ENCODE results near the gene C5AR1.

C5AR1 gene

GRCh38 chr19:47305309-47305751, 4.3 kb upstream of the C5AR1 start:
- H3K4me1 ChIP-seq (ENCODE audit: control insufficient read depth, insufficient read depth, low read length) = no peaks in the 10 kb centered on the region
- H3K9ac ChIP-seq (ENCODE audit: low read length) = no peak overlapping the region
- H3K36me3 ChIP-seq (ENCODE audit: control insufficient read depth, insufficient read depth, low read length) = no peaks in the 10 kb centered on the region
- H3K27me3 ChIP-seq (ENCODE audit: control insufficient read depth, insufficient read depth, low read length) = no peaks in the 10 kb centered on the region
- H3K4me3 ChIP-seq (ENCODE audit: low read length) = no peak overlapping the region
- H3K27ac ChIP-seq (ENCODE audit: low read depth, low read length) = no peak overlapping the region

- Histone ChIP-seq H3K4me3 (ENCODE audit: low read length) (no peak overlapping the region), H3K9ac (ENCODE audit: low read length) (no peak overlapping the region), H3K27ac (ENCODE audit: low read depth, low read length) (no peak overlapping the region), H3K36me3 (ENCODE audit: control insufficient read depth, insufficient read depth, low read length) (no peaks in the 10 kb centered on the region), H3K4me1 (ENCODE audit: control insufficient read depth, insufficient read depth, low read length) (no peaks in the 10 kb centered on the region), H3K27me3 (ENCODE audit: control insufficient read depth, insufficient read depth, low read length) (no peaks in the 10 kb centered on the region)
Observed at GRCh38 chr19:47306303-47306702, 3.4 kb upstream of the C5AR1 start.

- no peaks in the 10 kb centered on the region for H3K27me3 ChIP-seq (ENCODE audit: control insufficient read depth, insufficient read depth, low read length)
- no peaks in the 10 kb centered on the region for H3K36me3 ChIP-seq (ENCODE audit: control insufficient read depth, insufficient read depth, low read length)
- no peak overlapping the region for H3K4me3 ChIP-seq (ENCODE audit: low read length)
- no peaks in the 10 kb centered on the region for H3K4me1 ChIP-seq (ENCODE audit: control insufficient read depth, insufficient read depth, low read length)
- H3K9ac ChIP-seq (ENCODE audit: low read length) = no peak overlapping the region
- no peak overlapping the region for H3K27ac ChIP-seq (ENCODE audit: low read depth, low read length)
Observed at GRCh38 chr19:47309038-47309437, 623 bp upstream of the C5AR1 start.

GRCh38 chr19:47310323-47310722, 662 bp downstream of the C5AR1 start:
- Histone ChIP-seq H3K36me3 (ENCODE audit: control insufficient read depth, insufficient read depth, low read length) (no peaks in the 10 kb centered on the region), H3K9ac (ENCODE audit: low read length) (no peak overlapping the region), H3K27ac (ENCODE audit: low read depth, low read length) (no peak overlapping the region), H3K4me1 (ENCODE audit: control insufficient read depth, insufficient read depth, low read length) (no peaks in the 10 kb centered on the region), H3K4me3 (ENCODE audit: low read length) (no peak overlapping the region), H3K27me3 (ENCODE audit: control insufficient read depth, insufficient read depth, low read length) (no peaks in the 10 kb centered on the region)

- Histone ChIP-seq H3K27me3 (ENCODE audit: control insufficient read depth, insufficient read depth, low read length) (no peaks in the 10 kb centered on the region), H3K4me3 (ENCODE audit: low read length) (no peak overlapping the region), H3K4me1 (ENCODE audit: control insufficient read depth, insufficient read depth, low read length) (no peaks in the 10 kb centered on the region), H3K27ac (ENCODE audit: low read depth, low read length) (no peak overlapping the region), H3K36me3 (ENCODE audit: control insufficient read depth, insufficient read depth, low read length) (no peaks in the 10 kb centered on the region), H3K9ac (ENCODE audit: low read length) (no peak overlapping the region)
Observed at GRCh38 chr19:47310819-47311218, 1.2 kb downstream of the C5AR1 start.

GRCh38 chr19:47312366-47313006, 2.8 kb downstream of the C5AR1 start:
- H3K4me3 ChIP-seq (ENCODE audit: low read length) = no peak overlapping the region
- no peaks in the 10 kb centered on the region for H3K4me1 ChIP-seq (ENCODE audit: control insufficient read depth, insufficient read depth, low read length)
- H3K9ac ChIP-seq (ENCODE audit: low read length) = no peak overlapping the region
- H3K27ac ChIP-seq (ENCODE audit: low read depth, low read length) = no peak overlapping the region
- no peaks in the 10 kb centered on the region for H3K27me3 ChIP-seq (ENCODE audit: control insufficient read depth, insufficient read depth, low read length)
- no peaks in the 10 kb centered on the region for H3K36me3 ChIP-seq (ENCODE audit: control insufficient read depth, insufficient read depth, low read length)

GRCh38 chr19:47313754-47314295, 4.2 kb downstream of the C5AR1 start:
- Histone ChIP-seq H3K27me3 (ENCODE audit: control insufficient read depth, insufficient read depth, low read length) (no peaks in the 10 kb centered on the region), H3K4me1 (ENCODE audit: control insufficient read depth, insufficient read depth, low read length) (no peaks in the 10 kb centered on the region), H3K27ac (ENCODE audit: low read depth, low read length) (no peak overlapping the region), H3K4me3 (ENCODE audit: low read length) (no peak overlapping the region), H3K9ac (ENCODE audit: low read length) (no peak overlapping the region), H3K36me3 (ENCODE audit: control insufficient read depth, insufficient read depth, low read length) (no peaks in the 10 kb centered on the region)

- H3K4me3 ChIP-seq (ENCODE audit: low read length) = no peak overlapping the region
Observed at GRCh38 chr19:47315125-47315821, 5.6 kb downstream of the C5AR1 start.

GRCh38 chr19:47316513-47316912, 6.9 kb downstream of the C5AR1 start:
- Histone ChIP-seq H3K27me3 (ENCODE audit: control insufficient read depth, insufficient read depth, low read length) (no peaks in the 10 kb centered on the region), H3K36me3 (ENCODE audit: control insufficient read depth, insufficient read depth, low read length) (peaks cover 3% of the 10 kb centered on the region), H3K4me1 (ENCODE audit: control insufficient read depth, insufficient read depth, low read length) (no peaks in the 10 kb centered on the region), H3K27ac (ENCODE audit: low read depth, low read length) (no peak overlapping the region), H3K9ac (ENCODE audit: low read length) (no peak overlapping the region), H3K4me3 (ENCODE audit: low read length) (no peak overlapping the region)

More at GRCh38 chr19:47315125-47315821, 5.6 kb downstream of the C5AR1 start:
- H3K36me3 ChIP-seq (ENCODE audit: control insufficient read depth, insufficient read depth, low read length) = peaks cover 3% of the 10 kb centered on the region
- no peak overlapping the region for H3K9ac ChIP-seq (ENCODE audit: low read length)
- no peak overlapping the region for H3K27ac ChIP-seq (ENCODE audit: low read depth, low read length)
- H3K27me3 ChIP-seq (ENCODE audit: control insufficient read depth, insufficient read depth, low read length) = no peaks in the 10 kb centered on the region
- H3K4me1 ChIP-seq (ENCODE audit: control insufficient read depth, insufficient read depth, low read length) = no peaks in the 10 kb centered on the region

GRCh38 chr19:47319923-47320871, 10.5 kb downstream of the C5AR1 start:
- Histone ChIP-seq H3K36me3 (ENCODE audit: control insufficient read depth, insufficient read depth, low read length) (peaks cover 3% of the 10 kb centered on the region), H3K4me1 (ENCODE audit: control insufficient read depth, insufficient read depth, low read length) (no peaks in the 10 kb centered on the region), H3K9ac (ENCODE audit: low read length) (no peak overlapping the region), H3K4me3 (ENCODE audit: low read length) (no peak overlapping the region), H3K27ac (ENCODE audit: low read depth, low read length) (no peak overlapping the region), H3K27me3 (ENCODE audit: control insufficient read depth, insufficient read depth, low read length) (no peaks in the 10 kb centered on the region)

GRCh38 chr19:47321630-47322029, 12.0 kb downstream of the C5AR1 start:
- Histone ChIP-seq H3K4me1 (ENCODE audit: control insufficient read depth, insufficient read depth, low read length) (no peaks in the 10 kb centered on the region), H3K36me3 (ENCODE audit: control insufficient read depth, insufficient read depth, low read length) (peaks cover 3% of the 10 kb centered on the region), H3K9ac (ENCODE audit: low read length) (no peak overlapping the region), H3K27me3 (ENCODE audit: control insufficient read depth, insufficient read depth, low read length) (no peaks in the 10 kb centered on the region), H3K27ac (ENCODE audit: low read depth, low read length) (no peak overlapping the region), H3K4me3 (ENCODE audit: low read length) (no peak overlapping the region)

- no peak overlapping the region for H3K9ac ChIP-seq (ENCODE audit: low read length)
- H3K27ac ChIP-seq (ENCODE audit: low read depth, low read length) = no peak overlapping the region
- peaks cover 3% of the 10 kb centered on the region for H3K36me3 ChIP-seq (ENCODE audit: control insufficient read depth, insufficient read depth, low read length)
- no peak overlapping the region for H3K4me3 ChIP-seq (ENCODE audit: low read length)
- no peaks in the 10 kb centered on the region for H3K4me1 ChIP-seq (ENCODE audit: control insufficient read depth, insufficient read depth, low read length)
- H3K27me3 ChIP-seq (ENCODE audit: control insufficient read depth, insufficient read depth, low read length) = no peaks in the 10 kb centered on the region
Observed at GRCh38 chr19:47322058-47322457, 12.4 kb downstream of the C5AR1 start.

Measured in rectal smooth muscle tissue (tissue), 1 donor.